RPMI8226 (cell line): ENCODE measurements around the gene LEMD2.

Experiments used
- DNase-seq: peaks from one replicate; pipeline ENCODE4 v3.0.0-alpha.2; 2015

Gene LEMD2

DNA sequence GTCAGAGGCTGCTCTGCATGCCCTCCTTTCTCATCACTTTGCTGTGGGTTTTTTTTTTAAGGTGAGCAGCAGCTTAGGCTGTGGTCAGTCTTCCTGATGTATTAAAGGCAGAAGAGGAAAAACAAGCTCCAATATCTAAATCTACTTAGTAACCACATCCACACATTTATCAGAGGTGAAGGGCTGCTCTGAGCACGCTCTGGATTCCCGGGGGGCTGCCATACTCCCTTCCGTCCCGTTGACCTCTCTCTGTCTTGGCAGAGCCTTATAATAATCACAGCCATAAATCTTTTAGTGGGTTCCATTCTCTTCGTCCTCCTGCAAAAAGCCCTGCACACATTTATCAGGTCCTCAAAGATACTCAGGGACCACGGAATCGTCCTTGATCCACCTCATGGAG lies 2.7 kb upstream of the LEMD2 start:
- DNase-seq = no peak

- DNase-seq = no peak
Measured at GRCh38 chr6:33790910-33791309, 2.0 kb upstream of the LEMD2 start.

GRCh38 chr6:33790379-33790778 lies 1.4 kb upstream of the LEMD2 start:
- DNase-seq = no peak

DNA sequence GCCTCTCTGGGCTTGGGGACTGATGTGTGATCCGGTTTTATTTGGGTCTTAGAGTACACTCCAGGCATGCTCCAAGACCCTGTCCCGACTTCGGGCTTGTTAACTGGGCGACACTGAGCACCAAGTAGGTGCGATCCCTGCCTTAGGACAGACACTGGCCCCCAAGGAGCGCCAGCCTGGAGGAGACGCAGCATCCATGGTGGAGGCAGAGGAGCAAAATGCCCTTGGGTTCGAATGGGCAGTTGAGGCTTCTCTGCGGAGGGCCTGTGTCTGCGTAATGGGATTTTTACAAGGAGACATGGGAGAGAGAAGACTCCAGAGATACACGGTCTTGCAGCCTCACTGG lies 593 bp upstream of the LEMD2 start:
- no peak for DNase-seq

DNA sequence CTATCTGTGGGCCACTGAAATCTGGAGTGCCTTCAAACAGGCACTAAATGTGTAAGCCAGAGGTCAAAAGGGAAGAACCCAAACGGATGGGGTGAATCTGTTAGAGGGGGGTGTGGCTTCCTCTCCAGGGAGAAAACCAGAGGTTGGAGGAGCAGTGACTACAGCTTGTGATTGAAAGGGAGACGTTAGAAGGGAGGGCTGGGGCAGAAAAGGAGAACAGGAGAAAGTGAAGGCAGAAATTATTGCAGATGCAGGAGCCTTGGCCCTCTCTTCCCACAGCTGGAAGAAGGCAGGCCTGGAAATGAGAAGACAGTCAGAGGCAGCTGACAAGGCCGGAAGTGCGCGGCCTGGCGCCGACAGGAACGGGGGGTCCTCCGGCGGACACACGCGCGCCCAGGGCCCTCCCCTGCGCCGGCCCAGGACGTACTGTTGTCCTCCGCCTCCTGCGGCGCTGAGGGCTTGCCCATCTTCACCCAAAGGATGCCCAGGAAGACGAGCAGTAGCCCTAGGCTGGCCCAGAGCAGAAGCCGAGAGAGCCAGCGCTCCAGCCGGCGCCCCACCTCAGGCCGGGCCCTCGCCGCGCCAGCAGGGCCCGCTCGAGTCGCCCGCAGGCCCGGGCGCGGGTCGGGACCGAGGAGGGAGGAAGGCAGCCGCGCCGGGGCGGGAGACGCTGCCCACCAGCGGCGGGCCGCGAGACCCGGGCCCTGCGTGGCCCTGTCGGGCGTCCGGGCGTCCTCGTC lies 806 bp downstream of the LEMD2 start:
- peak; percentile 71 for DNase-seq

GRCh38 chr6:33787346-33787953 lies 1.5 kb downstream of the LEMD2 start:
- DNase-seq = no peak

- no peak for DNase-seq
Measured at GRCh38 chr6:33786736-33787135, 2.2 kb downstream of the LEMD2 start.

GRCh38 chr6:33785778-33786177 lies 3.2 kb downstream of the LEMD2 start:
- no peak for DNase-seq

DNA sequence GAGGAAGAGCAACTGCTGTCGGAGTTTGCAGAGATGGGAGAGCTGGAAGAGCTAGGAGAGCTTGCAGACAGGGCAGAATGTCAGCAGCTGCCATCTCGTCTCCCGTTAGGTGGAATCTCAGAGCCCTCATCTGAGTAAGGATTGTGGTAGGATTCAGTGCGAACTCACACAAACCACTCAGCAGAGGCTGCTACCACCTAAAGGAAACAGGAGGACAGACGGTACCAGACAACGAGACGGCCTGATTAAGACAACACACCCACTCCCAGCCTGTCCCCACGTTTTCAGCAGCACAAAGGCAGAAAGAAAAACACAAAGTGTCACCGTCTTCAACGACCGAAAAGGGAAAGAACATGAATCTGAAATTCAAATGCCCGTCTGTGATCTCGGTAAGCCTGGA lies 4.1 kb downstream of the LEMD2 start:
- no peak for DNase-seq

DNA sequence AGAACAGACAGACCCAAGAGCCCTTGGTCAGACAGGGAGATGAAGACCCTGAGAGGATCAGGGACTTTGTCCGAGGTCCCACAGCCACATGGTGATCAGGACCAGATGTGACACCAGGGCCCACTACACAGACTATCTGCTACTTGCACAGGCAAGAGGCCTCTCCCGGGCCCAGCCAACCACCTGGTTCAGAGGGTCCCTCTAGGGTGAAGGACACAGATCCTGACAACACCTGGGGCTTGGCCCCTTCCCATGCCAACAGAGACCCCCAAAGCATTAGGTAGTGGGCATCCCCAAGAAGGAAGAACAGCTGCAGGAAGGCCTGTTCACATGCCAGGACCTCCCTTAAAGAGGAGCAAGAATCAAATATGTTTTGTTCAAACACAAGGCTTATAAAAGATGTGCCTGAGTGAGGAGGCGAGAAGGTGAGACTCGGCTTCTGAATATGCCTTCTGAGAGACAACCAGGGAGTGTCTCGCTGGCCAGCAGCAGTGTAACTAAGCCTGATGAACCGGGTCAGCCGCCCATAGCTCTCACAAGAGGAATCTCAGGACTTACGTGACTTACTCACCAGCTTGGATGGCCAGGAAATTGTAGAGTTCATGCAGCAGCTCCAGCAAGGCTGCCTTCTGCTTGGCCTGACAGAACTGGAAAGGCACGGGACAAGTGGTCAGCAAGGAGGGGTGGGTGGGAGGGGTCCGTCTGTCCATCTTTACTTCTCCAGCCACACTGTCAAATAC lies 5.0 kb downstream of the LEMD2 start:
- no peak for DNase-seq

GRCh38 chr6:33782561-33782960 lies 6.4 kb downstream of the LEMD2 start:
- DNase-seq = no peak

- DNase-seq = no peak
Measured at GRCh38 chr6:33781131-33781975, 7.6 kb downstream of the LEMD2 start.

DNA sequence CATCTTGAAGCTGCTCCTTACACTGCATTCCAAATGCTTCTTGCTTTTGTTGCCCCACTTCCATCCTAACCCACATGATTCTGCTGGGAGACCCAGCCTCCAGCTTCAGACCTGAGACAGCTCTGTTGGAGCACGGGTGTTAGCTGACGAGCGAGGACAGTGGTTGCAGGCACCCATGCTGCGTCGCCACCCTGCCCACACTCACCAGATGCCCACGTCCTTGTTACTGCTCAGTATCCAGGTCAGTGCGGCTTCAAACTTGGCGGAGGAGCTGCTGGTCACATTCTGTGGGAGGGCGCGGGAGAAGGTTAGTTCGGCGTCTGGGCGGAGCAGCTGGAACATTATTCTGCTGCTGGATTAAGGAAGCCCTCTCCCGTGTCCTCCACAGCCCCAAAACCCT lies 9.0 kb downstream of the LEMD2 start:
- DNase-seq = no peak

GRCh38 chr6:33779290-33779689 lies 9.6 kb downstream of the LEMD2 start:
- no peak for DNase-seq

DNA sequence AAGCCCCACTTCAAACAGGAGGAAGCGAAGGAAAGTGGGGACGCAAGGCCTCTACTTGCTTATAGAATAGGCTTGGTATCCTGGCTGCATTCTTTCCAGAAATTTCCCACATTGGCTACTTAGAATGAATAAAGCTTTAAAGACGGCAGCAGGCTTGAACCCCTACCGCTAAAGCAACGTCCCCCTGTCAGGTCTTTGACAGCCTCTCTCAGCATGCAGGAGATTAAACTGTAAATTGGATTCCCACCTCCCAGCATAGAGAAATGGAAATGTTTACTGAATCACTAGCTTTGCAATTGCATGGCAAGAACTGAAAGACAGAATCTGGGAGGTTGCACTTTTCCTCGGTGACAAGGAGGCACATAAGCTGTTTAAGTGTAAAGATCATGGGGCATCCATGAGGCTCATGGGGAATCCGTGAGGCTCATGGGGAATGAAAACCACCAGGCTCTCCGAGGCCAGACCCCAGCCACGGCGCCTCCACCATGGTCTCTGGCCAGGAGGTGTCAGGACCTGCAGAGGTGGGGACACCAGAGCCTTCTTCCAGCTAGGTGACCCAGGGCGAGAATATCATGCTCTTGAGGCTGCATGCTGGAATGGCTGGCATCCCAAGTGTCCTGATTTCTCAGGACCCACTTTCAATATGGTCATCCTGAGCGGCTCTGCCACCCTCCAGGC lies 10.3 kb downstream of the LEMD2 start:
- DNase-seq = no peak

GRCh38 chr6:33777398-33778388 lies 11.2 kb downstream of the LEMD2 start:
- DNase-seq = no peak

- no peak for DNase-seq
Measured at GRCh38 chr6:33776764-33777163, 12.2 kb downstream of the LEMD2 start.

DNA sequence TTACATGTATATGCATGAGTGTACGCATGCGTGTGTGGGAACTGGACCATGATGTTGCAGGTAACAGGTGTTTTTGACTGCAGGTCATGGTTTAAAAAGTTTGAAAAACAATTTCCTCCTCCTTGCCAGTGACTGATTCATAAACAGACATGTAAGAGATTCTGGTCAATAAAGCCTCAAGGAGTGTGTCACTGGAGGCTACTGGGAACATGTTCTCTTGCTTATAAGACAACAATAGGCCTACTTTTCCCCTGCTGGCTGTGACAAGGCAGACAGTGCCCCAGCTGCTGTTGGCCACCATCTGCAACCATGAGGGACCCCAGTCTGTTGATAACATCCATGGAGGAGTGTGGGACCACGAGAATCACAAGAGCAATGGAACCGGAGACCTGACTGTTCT lies 12.7 kb downstream of the LEMD2 start:
- no peak for DNase-seq

DNA sequence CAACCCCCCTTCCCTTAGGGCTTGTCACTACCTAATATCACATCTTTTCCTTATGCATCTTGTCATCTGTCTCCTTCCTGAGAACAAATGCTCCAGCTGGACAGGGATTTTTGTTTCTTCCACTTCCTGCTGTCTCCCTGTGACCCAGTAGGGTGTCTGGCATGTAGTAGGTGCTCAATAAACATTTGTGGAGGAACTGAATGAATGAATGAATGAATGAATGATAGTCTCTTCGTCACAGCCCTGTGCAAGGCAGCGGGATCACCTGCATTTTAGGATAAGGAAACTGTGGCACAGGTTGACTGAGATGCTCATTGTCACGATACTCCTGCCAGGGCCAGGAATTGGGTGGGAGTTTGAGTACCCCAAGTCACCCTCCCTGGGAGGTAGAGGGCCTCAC lies 14.2 kb downstream of the LEMD2 start:
- no peak for DNase-seq

- no peak for DNase-seq
Measured at GRCh38 chr6:33772902-33773472, 15.9 kb downstream of the LEMD2 start.
